ENCODE results near the gene SLC7A4. TPM values are rescaled to one million over a fixed set of nuclear protein-coding genes. Genes with fewer than 3 reads are reported as not detected.

SLC7A4 gene
- total and polyA plus RNA-seq, 9 donors = 0.16 to 4.8 (median 0.47) TPM; not detected in 2

DNA sequence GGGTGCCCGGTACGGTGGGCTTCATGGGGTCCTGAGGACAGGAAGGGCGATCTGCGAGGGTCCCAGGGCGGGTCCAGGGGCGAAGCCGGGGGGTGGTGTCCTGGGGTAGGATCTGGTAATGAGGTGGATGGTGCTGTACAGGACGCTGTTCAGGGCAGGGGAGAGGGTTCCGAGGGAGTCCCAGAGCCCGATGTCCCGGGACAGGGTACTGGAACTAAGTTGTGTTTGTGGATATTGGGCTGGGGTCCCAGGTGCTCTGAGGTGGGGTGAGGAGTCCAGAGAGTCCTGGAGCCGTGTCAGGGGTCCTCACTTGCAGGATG is 49.8 kb downstream of the SLC7A4 start:
- Histone ChIP-seq H3K36me3 (no peaks in the 10 kb centered on the region), H3K27ac (peak overlapping the region in 1 of 2 donors; percentile 87), H3K4me1 (ENCODE audit: insufficient read depth) (peaks cover 17% of the 10 kb centered on the region), H3K27me3 (no peaks in the 10 kb centered on the region), H3K4me3 (peak overlapping the region; percentile 84), H3K9me3 (no peaks in the 10 kb centered on the region)
- intact Hi-C loops (cut with DNase I) = loop anchor here in 1 of 4 donors (5.0 kb wide), 1 partner anchor 65 kb away; the partner anchor contains the start of gene LRRC74B
- DNase-seq = no peak
- 0 to 1% (median 0%) methylated on average over 12 of the region's 12 CpGs for WGBS, 3 donors
- TF ChIP-seq EP300 (IDR thresholded peaks at IDR 0.05) (no peak), POLR2A (IDR thresholded peaks at IDR 0.05) (no peak), CTCF (IDR thresholded peaks at IDR 0.05) (no peak)

DNA sequence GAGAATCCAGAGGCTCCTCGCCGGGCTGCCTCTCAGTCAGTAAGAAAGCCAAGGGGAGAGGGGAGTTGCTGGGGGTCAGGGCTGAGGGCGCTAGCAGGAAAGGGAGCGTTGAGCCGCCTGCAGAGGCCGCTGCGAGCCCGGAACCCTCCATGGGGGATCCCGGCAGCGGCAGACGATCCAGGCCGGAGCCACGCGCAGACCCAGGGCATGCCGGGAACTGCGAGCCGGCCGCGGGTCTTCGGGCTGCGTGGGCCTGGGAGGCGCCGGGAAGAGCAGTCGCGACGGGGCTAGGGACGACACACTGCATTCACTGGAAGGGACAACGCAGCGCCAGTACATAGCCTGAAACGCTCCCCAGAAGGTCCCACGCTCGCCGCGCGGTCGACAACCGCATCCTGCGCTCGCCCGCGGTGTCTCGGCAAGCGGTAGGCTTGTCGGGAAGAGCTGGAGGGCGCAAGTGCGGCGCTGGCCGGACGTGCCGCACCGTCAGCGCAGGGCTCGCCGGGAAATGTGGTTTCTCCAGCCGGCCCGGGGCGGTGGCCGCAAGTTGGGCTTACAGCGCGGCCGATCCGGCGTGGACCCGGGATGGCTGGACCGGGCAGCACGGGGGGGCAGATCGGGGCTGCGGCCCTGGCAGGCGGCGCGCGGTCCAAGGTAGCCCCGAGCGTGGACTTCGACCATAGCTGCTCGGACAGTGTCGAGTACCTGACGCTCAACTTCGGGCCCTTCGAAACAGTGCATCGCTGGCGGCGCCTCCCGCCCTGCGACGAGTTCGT is 50.4 kb downstream of the SLC7A4 start, which contains the start of gene LZTR1:
Gene LZTR1 (plus strand): TSS at position 511 of the 776 bp plus-strand sequence. CDS start 75 bp downstream, at position 586.
- TF ChIP-seq CTCF (IDR thresholded peaks at IDR 0.05) (peak; percentile 43 to 77 (median 71)), EP300 (IDR thresholded peaks at IDR 0.05) (no peak), POLR2A (IDR thresholded peaks at IDR 0.05) (peak; percentile 95)
- peaks cover 17% of the 10 kb centered on the region for H3K4me1 ChIP-seq (ENCODE audit: insufficient read depth)
- peak; percentile 81 to 88 (median 81) for DNase-seq
- H3K27ac ChIP-seq = peak within 1 kb of the TSS; percentile 82 to 87
- no peaks in the 10 kb centered on the region for H3K36me3 ChIP-seq
- 0 to 1% (median 0%) methylated on average over 54 to 87 of the region's 87 CpGs for WGBS, 3 donors
- no peaks in the 10 kb centered on the region for H3K9me3 ChIP-seq
- H3K4me3 ChIP-seq = peak within 1 kb of the TSS; percentile 84
- no peaks in the 10 kb centered on the region for H3K27me3 ChIP-seq
- intact Hi-C loops (cut with DNase I) = loop anchor here in 1 of 4 donors (5.0 kb wide), 1 partner anchor 65 kb away; the partner anchor contains the start of gene LRRC74B

GRCh38 chr22:20980938-20981722 is 51.2 kb downstream of the SLC7A4 start:
- Histone ChIP-seq H3K27me3 (no peaks in the 10 kb centered on the region), H3K9me3 (no peaks in the 10 kb centered on the region), H3K4me1 (ENCODE audit: insufficient read depth) (peaks cover 17% of the 10 kb centered on the region), H3K27ac (peak overlapping the region; percentile 82 to 87), H3K4me3 (peak overlapping the region; percentile 84), H3K36me3 (no peaks in the 10 kb centered on the region)
- 41 to 51% (median 44%) methylated on average over 10 of the region's 10 CpGs for WGBS, 3 donors
- intact Hi-C loops (cut with DNase I) = loop anchor here in 1 of 4 donors (5.0 kb wide), 1 partner anchor 66 kb away; the partner anchor contains the start of gene LRRC74B
- TF ChIP-seq EP300 (IDR thresholded peaks at IDR 0.05) (no peak), POLR2A (IDR thresholded peaks at IDR 0.05) (no peak), CTCF (IDR thresholded peaks at IDR 0.05) (no peak)
- DNase-seq = no peak

GRCh38 chr22:20980523-20980922 is 51.8 kb downstream of the SLC7A4 start:
- Histone ChIP-seq H3K4me1 (ENCODE audit: insufficient read depth) (peaks cover 17% of the 10 kb centered on the region), H3K27me3 (no peaks in the 10 kb centered on the region), H3K4me3 (no peak overlapping the region), H3K9me3 (no peaks in the 10 kb centered on the region), H3K27ac (peak overlapping the region in 1 of 2 donors; percentile 19), H3K36me3 (no peaks in the 10 kb centered on the region)
- DNase-seq = no peak
- WGBS, 3 donors = 74 to 84% (median 83%) methylated on average over 4 of the region's 4 CpGs
- TF ChIP-seq POLR2A (IDR thresholded peaks at IDR 0.05) (no peak), EP300 (IDR thresholded peaks at IDR 0.05) (no peak), CTCF (IDR thresholded peaks at IDR 0.05) (no peak)
- intact Hi-C loops (cut with DNase I) = loop anchor here in 1 of 4 donors (5.0 kb wide), 1 partner anchor 67 kb away; the partner anchor contains the start of gene LRRC74B

Measured in ovary (tissue), 9 donors.